IMR-90 (cell line): ENCODE measurements around the gene OR6N2. TPM values are rescaled to one million over a fixed set of nuclear protein-coding genes. Genes with fewer than 3 reads are reported as not detected.

Experiments used
- ATAC-seq: fragments of 200-7000 bp; cut with Tn5 transposase; 2 replicates; pipeline ENCODE4 v1.9.1; 2020; ENCODE audit warnings: low read depth, mild to moderate bottlenecking, moderate library complexity
- BruUV-seq: library from RNA; stranded (reverse); fragments of 400-500 nt; replicated peaks from 2 replicates; lab custom pipeline; 2021; lab: Mats Ljungman, UMichigan
- CTCF ChIA-PET: fragments of 300-600 bp; formaldehyde crosslinking; extraction: SDS; loops from one replicate; lab custom pipeline; 2021; ENCODE audit warnings: antibody characterized with exemption; lab: Yijun Ruan, JAX
- POLR2A ChIA-PET: fragments of 300-600 bp; sonication (Branson Sonifier 250); formaldehyde crosslinking; loops from one replicate; lab custom pipeline; 2022; ENCODE audit warnings: antibody characterized with exemption; ENCODE audit not compliant: unreplicated experiment; lab: Charles Lee
- DNase-seq: peaks from one replicate; pipeline ENCODE4 v3.0.0; 2013
- H2AFZ ChIP-seq: replicated peaks from 2 replicates; pipeline ENCODE3; 2013; ENCODE audit warnings: low read length, mild to moderate bottlenecking; ENCODE audit not compliant: poor library complexity
- H2AK5ac ChIP-seq: 2 replicates; pipeline ENCODE4 v1.6.1; 2013; ENCODE audit warnings: low read depth, low read length, inconsistent platforms
- H2AK9ac ChIP-seq: replicated peaks from 2 replicates; pipeline ENCODE3; 2013; ENCODE audit warnings: mild to moderate bottlenecking, low read depth, low read length, moderate library complexity; ENCODE audit not compliant: poor library complexity
- H2BK120ac ChIP-seq: 2 replicates; pipeline ENCODE4 v1.6.1; 2013; ENCODE audit warnings: low read depth, low read length, inconsistent platforms
- H2BK15ac ChIP-seq: 3 replicates; pipeline ENCODE4 v1.6.1; 2013; ENCODE audit warnings: low read depth, low read length, inconsistent platforms
- H2BK20ac ChIP-seq: 2 replicates; pipeline ENCODE4 v1.6.1; 2013; ENCODE audit warnings: low read depth, mild to moderate bottlenecking, inconsistent platforms, low read length, moderate library complexity
- H2BK5ac ChIP-seq: 2 replicates; pipeline ENCODE4 v1.6.1; 2013; ENCODE audit warnings: mild to moderate bottlenecking, low read depth, low read length, inconsistent platforms; ENCODE audit not compliant: poor library complexity, severe bottlenecking
- H3K14ac ChIP-seq: replicated peaks from 2 replicates; pipeline ENCODE4 v1.6.1; 2013; ENCODE audit warnings: low read depth, low read length, inconsistent platforms
- H3K18ac ChIP-seq: 2 replicates; pipeline ENCODE4 v1.6.1; 2013; ENCODE audit warnings: low read depth, low read length, control low read depth
- H3K23ac ChIP-seq: 2 replicates; pipeline ENCODE4 v1.6.1; 2013; ENCODE audit warnings: low read depth, low read length, inconsistent platforms
- H3K27ac ChIP-seq: 2 replicates; pipeline ENCODE4 v1.5.1; 2013; ENCODE audit warnings: mild to moderate bottlenecking, control low read depth, low read length; ENCODE audit not compliant: insufficient read depth
- H3K27me3 ChIP-seq: 2 replicates; pipeline ENCODE4 v1.6.1; 2013; ENCODE audit warnings: low read length; ENCODE audit not compliant: control insufficient read depth, insufficient read depth
- H3K36me3 ChIP-seq: 2 replicates; pipeline ENCODE4 v1.6.1; 2013; ENCODE audit warnings: low read length, mixed read lengths; ENCODE audit not compliant: control insufficient read depth, insufficient read depth
- H3K4ac ChIP-seq: 2 replicates; pipeline ENCODE4 v1.6.1; 2013; ENCODE audit warnings: low read depth, low read length, inconsistent platforms
- H3K4me1 ChIP-seq: 2 replicates; pipeline ENCODE4 v1.6.1; 2013; ENCODE audit warnings: low read length, mixed read lengths; ENCODE audit not compliant: control insufficient read depth, insufficient read depth
- H3K4me2 ChIP-seq: 2 replicates; pipeline ENCODE4 v1.6.1; 2013; ENCODE audit warnings: low read depth, mild to moderate bottlenecking, control low read depth, low read length, moderate library complexity
- H3K4me3 ChIP-seq: 2 replicates; pipeline ENCODE4 v1.5.1; 2013; ENCODE audit warnings: low read depth, mild to moderate bottlenecking, control low read depth, low read length, moderate library complexity; ENCODE audit not compliant: insufficient read depth
- H3K56ac ChIP-seq: 2 replicates; pipeline ENCODE4 v1.6.1; 2013; ENCODE audit warnings: low read length, inconsistent platforms; ENCODE audit not compliant: insufficient read depth; ENCODE audit errors: extremely low read depth
- H3K79me1 ChIP-seq, 2 experiments: 2 replicates each; pipeline ENCODE4 v1.6.1; 2013; ENCODE audit warnings: low read length in 2 of 2, inconsistent platforms in 1 of 2, low read depth in 1 of 2
- H3K9ac ChIP-seq: 2 replicates; pipeline ENCODE4 v1.6.1; 2013; ENCODE audit warnings: low read depth, low read length, control low read depth
- H3K9me1 ChIP-seq: 2 replicates; pipeline ENCODE4 v1.6.1; 2013; ENCODE audit warnings: low read length, inconsistent platforms; ENCODE audit not compliant: insufficient read depth
- H3K9me3 ChIP-seq: 2 replicates; pipeline ENCODE4 v1.6.1; 2013; ENCODE audit warnings: low read length; ENCODE audit not compliant: control insufficient read depth, insufficient read depth
- H4K20me1 ChIP-seq: 2 replicates; pipeline ENCODE4 v1.6.1; 2013; ENCODE audit warnings: low read length, inconsistent platforms; ENCODE audit not compliant: insufficient read depth
- H4K5ac ChIP-seq: 2 replicates; pipeline ENCODE4 v1.6.1; 2013; ENCODE audit warnings: mild to moderate bottlenecking, low read depth, low read length, control low read depth
- H4K8ac ChIP-seq, 2 experiments: 2 replicates each; pipeline ENCODE4 v1.6.1; 2013; ENCODE audit warnings: low read depth in 2 of 2, low read length in 2 of 2, control low read depth in 1 of 2, inconsistent platforms in 1 of 2
- H4K91ac ChIP-seq: 2 replicates; pipeline ENCODE4 v1.6.1; 2013; ENCODE audit warnings: low read depth, low read length, inconsistent platforms; ENCODE audit not compliant: insufficient read depth
- BHLHE40 ChIP-seq: fragments of 150-350 bp; IDR thresholded peaks from 2 replicates; pipeline ENCODE4 v1.6.1; 2016; ENCODE audit warnings: mild to moderate bottlenecking, low read depth, low read length
- CEBPB ChIP-seq: IDR thresholded peaks from 2 replicates; pipeline ENCODE4 v1.6.1; 2012; ENCODE audit warnings: low read depth, low read length, improper control_type of control experiment
- CHD1 ChIP-seq: IDR thresholded peaks from 2 replicates; pipeline ENCODE4 v1.6.1; 2012; ENCODE audit warnings: low read depth, low read length, improper control_type of control experiment
- FOS ChIP-seq: fragments of 150-350 bp; IDR thresholded peaks from 2 replicates; pipeline ENCODE4 v1.6.1; 2016; ENCODE audit warnings: low read depth, low read length
- MAZ ChIP-seq: IDR thresholded peaks from 2 replicates; pipeline ENCODE4 v1.6.1; 2012; ENCODE audit warnings: low read depth, mild to moderate bottlenecking, low read length, improper control_type of control experiment, moderate library complexity, borderline replicate concordance
- MXI1 ChIP-seq: IDR thresholded peaks from 2 replicates; pipeline ENCODE4 v1.6.1; 2012; ENCODE audit warnings: low read depth, mild to moderate bottlenecking, low read length, moderate library complexity, borderline replicate concordance
- NFE2L2 ChIP-seq: fragments of 150-350 bp; IDR thresholded peaks from 2 replicates; pipeline ENCODE4 v1.6.1; 2016; ENCODE audit warnings: low read depth, mild to moderate bottlenecking, low read length
- POLR2A ChIP-seq: IDR thresholded peaks from 2 replicates; pipeline ENCODE4 v1.6.1; 2012; ENCODE audit warnings: mild to moderate bottlenecking, low read depth, low read length
- RAD21 ChIP-seq: IDR thresholded peaks from 2 replicates; pipeline ENCODE4 v1.6.1; 2012; ENCODE audit warnings: low read length, improper control_type of control experiment
- RCOR1 ChIP-seq: IDR thresholded peaks from 2 replicates; pipeline ENCODE4 v1.6.1; 2012; ENCODE audit warnings: mild to moderate bottlenecking, low read length, improper control_type of control experiment; ENCODE audit not compliant: insufficient replicate concordance
- RFX5 ChIP-seq: IDR thresholded peaks from 2 replicates; pipeline ENCODE4 v1.8.0; 2012; ENCODE audit warnings: low read depth, mild to moderate bottlenecking, low read length, moderate library complexity
- SMC3 ChIP-seq: fragments of 150-350 bp; IDR thresholded peaks from 2 replicates; pipeline ENCODE4 v1.6.1; 2016; ENCODE audit warnings: low read depth, mild to moderate bottlenecking, antibody characterized with exemption, low read length, moderate library complexity
- USF2 ChIP-seq: fragments of 150-350 bp; IDR thresholded peaks from 2 replicates; pipeline ENCODE4 v1.6.1; 2017; ENCODE audit warnings: mild to moderate bottlenecking, antibody characterized with exemption, low read length, low read depth
- WGBS, 2 experiments: methylation state at CpG; one replicate each; pipeline versions ENCODE4 v1.1.5 to v1.1.7; 2013; ENCODE audit warnings: missing lambda C conversion rate in 2 of 2; ENCODE audit not compliant: insufficient read length in 1 of 2; ENCODE audit errors: extremely low coverage in 2 of 2; 5-methylcytosine and 5-hydroxymethylcytosine counted together
- dilution Hi-C: fragments of 300-500 bp; cut with HindIII; formaldehyde crosslinking; loops from one replicate; pipeline ENCODE4 v1.14.3; 2018; ENCODE audit warnings: low sequenced_read_pairs; ENCODE audit not compliant: unreplicated experiment
- in situ Hi-C: fragments of 300-500 bp; cut with MboI; formaldehyde crosslinking; loops from 3 replicates; pipeline ENCODE4 v1.14.3; 2019; ENCODE audit warnings: low sequenced_read_pairs, inconsistent platforms, mixed read lengths
- intact Hi-C: fragments of 100-400 bp; cut with micrococcal nuclease; formaldehyde crosslinking; loops from 2 replicates; pipeline ENCODE4 v1.10.0; 2022
- polyA plus RNA-seq, 3 experiments: library from polyadenylated mRNA; depleted of rRNA; stranded (reverse); fragments of >200 nt; gene quantifications; 2 replicates each; pipeline ENCODE4 v1.2.3, GENCODE V29; 2012; ENCODE audit warnings: low replicate concordance in 1 of 3
- total RNA-seq: library from RNA; depleted of rRNA; stranded (reverse); fragments of >200 nt; gene quantifications from 2 replicates; pipeline ENCODE4 v1.2.3, GENCODE V29; 2012

Gene OR6N2
- total and polyA plus RNA-seq, 2 of the 4 experiments (the other 2 are of a cell fraction) = not detected

DNA sequence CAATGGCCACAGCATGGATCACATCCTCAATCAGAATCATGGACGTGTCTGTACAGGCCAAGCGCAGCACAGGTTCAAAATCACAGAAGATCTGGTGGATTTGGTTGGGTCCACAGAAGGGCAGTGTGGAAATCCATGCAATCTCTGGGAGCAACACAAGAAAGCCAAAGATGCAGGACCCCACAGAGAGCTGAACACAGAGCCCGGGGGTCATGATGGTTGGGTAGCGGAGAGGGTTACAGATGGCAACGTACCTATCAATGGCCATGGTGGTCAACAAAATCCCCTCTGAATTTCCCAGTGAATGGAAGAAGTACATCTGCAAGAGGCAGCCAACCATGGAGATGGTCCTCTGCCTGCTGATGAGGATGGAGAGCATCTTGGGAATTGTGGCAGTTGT lies 56.6 kb downstream of the OR6N2 start:
- Histone ChIP-seq H3K9me1 (no peaks in the 10 kb centered on the region), H3K9me3 (no peaks in the 10 kb centered on the region), H3K27me3 (no peaks in the 10 kb centered on the region), H3K14ac (no peak overlapping the region), H3K79me1 (no peaks in the 10 kb centered on the region), H3K27ac (no peak overlapping the region), H3K4ac (no peak overlapping the region), H3K18ac (no peak overlapping the region), H2AFZ (no peak overlapping the region), H4K91ac (no peak overlapping the region), H3K36me3 (no peaks in the 10 kb centered on the region), H2BK5ac (no peak overlapping the region), H2AK9ac (no peak overlapping the region), H2BK120ac (no peak overlapping the region), H3K4me2 (no peak overlapping the region), H2BK20ac (no peak overlapping the region), H3K9ac (no peak overlapping the region), H4K5ac (no peak overlapping the region), H3K56ac (no peak overlapping the region), H3K4me1 (no peaks in the 10 kb centered on the region), H3K23ac (no peak overlapping the region), H4K8ac (no peak overlapping the region), H4K20me1 (no peaks in the 10 kb centered on the region), H2AK5ac (no peak overlapping the region), H3K4me3 (no peak overlapping the region), H2BK15ac (no peak overlapping the region)
- ChIA-PET POLR2A (no interaction called here), CTCF (no interaction called here)
- ATAC-seq (no peak), DNase-seq (no peak)
- dilution Hi-C loops (no loop called here), intact Hi-C loops (no loop called here), in situ Hi-C loops (no loop called here)
- BruUV-seq = no TSS peak
- no CpG with 5 or more reads among the region's 5 CpGs for WGBS, 2 experiments
- TF ChIP-seq FOS = no peak
- no peak for TF ChIP-seq RFX5
- TF ChIP-seq RAD21 = no peak
- no peak for TF ChIP-seq RCOR1
- no peak for TF ChIP-seq CHD1
- no peak for TF ChIP-seq USF2
- TF ChIP-seq NFE2L2 = no peak
- no peak for TF ChIP-seq SMC3
- TF ChIP-seq CEBPB = no peak
- TF ChIP-seq MAZ = no peak
- no peak for TF ChIP-seq MXI1
- no peak for TF ChIP-seq BHLHE40
- TF ChIP-seq POLR2A = no peak
